Measurements from ENCODE around the gene ADAR. TPM values are rescaled to one million over a fixed set of nuclear protein-coding genes. Genes with fewer than 3 reads are reported as not detected.
A peak's percentile ranks its signal among the peaks of the same experiment; 100 is the strongest.

Gene ADAR
- total RNA-seq, 1 experiment from 2014 or later = 190 TPM

- POLR2A ChIA-PET = interaction anchor here (0.6 to 0.8 kb wide), 3 partner anchors 18 to 56 kb away, joined by 3 to 5 read pairs (median 5); no protein-coding TSS in a partner anchor
Observed at GRCh38 chr1:154608397-154609270, 648 bp upstream of the ADAR start.

GRCh38 chr1:154607106-154607608 is 829 bp downstream of the ADAR start:
- H3K27me3 Mint-ChIP-seq (ENCODE audit: insufficient read depth, unreplicated experiment) = no peaks in the 10 kb centered on the region
- POLR2A ChIA-PET = no interaction called here
- intact Hi-C loops (cut with micrococcal nuclease; ENCODE audit: unreplicated experiment) = no loop called here
- no peaks in the 10 kb centered on the region for H3K9me3 Mint-ChIP-seq (ENCODE audit: unreplicated experiment)
- peaks cover 30% of the 10 kb centered on the region for H3K4me1 Mint-ChIP-seq (ENCODE audit: low read depth, unreplicated experiment)
- peak overlapping the region; percentile 88 for H3K4me3 Mint-ChIP-seq (ENCODE audit: unreplicated experiment)
- H3K36me3 ChIP-seq (ENCODE audit: control insufficient read depth, insufficient read depth, low read length) = no peaks in the 10 kb centered on the region; the same call in 1 of the 2 replicates
- peaks cover 31% of the 10 kb centered on the region for H3K36me3 Mint-ChIP-seq (ENCODE audit: insufficient read depth, unreplicated experiment)
- peak overlapping the region; percentile 89 for H3K27ac Mint-ChIP-seq (ENCODE audit: unreplicated experiment)
- H3K4me3 ChIP-seq (ENCODE audit: low read depth, low read length) = peak overlapping the region; percentile 54
- H3K9me3 ChIP-seq = no peaks in the 10 kb centered on the region
- TF ChIP-seq CTCF (IDR thresholded peaks at IDR 0.05; ENCODE audit: insufficient read depth in 1 of 2, low read depth in 1 of 2, low read length in 1 of 2, severe bottlenecking in 1 of 2, unreplicated experiment in 1 of 2) = no peak
- peaks cover 7% of the 10 kb centered on the region for H3K4me1 ChIP-seq
- CTCF ChIA-PET = interaction anchor here (0.6 to 1.3 kb wide), 3 partner anchors 13 to 809 kb away, joined by 3 read pairs; partner anchors contain the start of gene ADAM15
- H3K27me3 ChIP-seq (replicated peaks; ENCODE audit: control insufficient read depth, insufficient read depth, low read length) = no peaks in the 10 kb centered on the region
- TSS peak; percentile 75 for BruUV-seq (replicated peaks)
- DNase-seq = peak in 1 of 2 experiments; percentile 40

More at GRCh38 chr1:154608397-154609270, 648 bp upstream of the ADAR start:
- Mint-ChIP-seq H3K27me3 (ENCODE audit: insufficient read depth, unreplicated experiment) (no peaks in the 10 kb centered on the region), H3K9me3 (ENCODE audit: unreplicated experiment) (no peaks in the 10 kb centered on the region), H3K4me1 (ENCODE audit: low read depth, unreplicated experiment) (peaks cover 30% of the 10 kb centered on the region), H3K27ac (ENCODE audit: unreplicated experiment) (peak overlapping the region; percentile 89), H3K36me3 (ENCODE audit: insufficient read depth, unreplicated experiment) (peaks cover 35% of the 10 kb centered on the region), H3K4me3 (ENCODE audit: unreplicated experiment) (peak overlapping the region; percentile 88)
- CTCF ChIA-PET = interaction anchor here (0.6 to 0.8 kb wide), 2 partner anchors 19 to 409 kb away, joined by 3 to 5 read pairs; no protein-coding TSS in a partner anchor
- Histone ChIP-seq H3K4me3 (ENCODE audit: low read depth, low read length) (peak overlapping the region; percentile 54), H3K9me3 (no peaks in the 10 kb centered on the region), H3K36me3 (ENCODE audit: control insufficient read depth, insufficient read depth, low read length) (no peaks in the 10 kb centered on the region; the same call in 1 of the 2 replicates), H3K27me3 (replicated peaks; ENCODE audit: control insufficient read depth, insufficient read depth, low read length) (no peaks in the 10 kb centered on the region), H3K4me1 (peaks cover 7% of the 10 kb centered on the region)
- no TSS peak for BruUV-seq (replicated peaks)
- DNase-seq = peak; percentile 59 to 62
- no peak for TF ChIP-seq CTCF (IDR thresholded peaks at IDR 0.05; ENCODE audit: insufficient read depth in 1 of 2, low read depth in 1 of 2, low read length in 1 of 2, severe bottlenecking in 1 of 2, unreplicated experiment in 1 of 2)
- intact Hi-C loops (cut with micrococcal nuclease; ENCODE audit: unreplicated experiment) = loop anchor here (1.0 kb wide), 1 partner anchor 50 kb away; the partner anchor contains the start of gene UBE2Q1

GRCh38 chr1:154605534-154605933 is 2.5 kb downstream of the ADAR start:
- no TSS peak for BruUV-seq (replicated peaks)
- no peak for DNase-seq
- Mint-ChIP-seq H3K4me1 (ENCODE audit: low read depth, unreplicated experiment) (peaks cover 30% of the 10 kb centered on the region), H3K9me3 (ENCODE audit: unreplicated experiment) (no peaks in the 10 kb centered on the region), H3K36me3 (ENCODE audit: insufficient read depth, unreplicated experiment) (peaks cover 48% of the 10 kb centered on the region), H3K27me3 (ENCODE audit: insufficient read depth, unreplicated experiment) (no peaks in the 10 kb centered on the region), H3K27ac (ENCODE audit: unreplicated experiment) (no peak overlapping the region), H3K4me3 (ENCODE audit: unreplicated experiment) (no peak overlapping the region)
- Histone ChIP-seq H3K36me3 (ENCODE audit: control insufficient read depth, insufficient read depth, low read length) (peaks cover 2% of the 10 kb centered on the region), H3K27me3 (replicated peaks; ENCODE audit: control insufficient read depth, insufficient read depth, low read length) (no peaks in the 10 kb centered on the region), H3K9me3 (no peaks in the 10 kb centered on the region), H3K4me3 (ENCODE audit: low read depth, low read length) (no peak overlapping the region), H3K4me1 (peaks cover 7% of the 10 kb centered on the region)
- intact Hi-C loops (cut with micrococcal nuclease; ENCODE audit: unreplicated experiment) = no loop called here
- ChIA-PET POLR2A (no interaction called here), CTCF (interaction anchor here (0.6 to 1.3 kb wide), 2 partner anchors 16 to 38 kb away, joined by 3 read pairs; partner anchors contain the start of gene CHRNB2)
- TF ChIP-seq CTCF (IDR thresholded peaks at IDR 0.05; ENCODE audit: insufficient read depth in 1 of 2, low read depth in 1 of 2, low read length in 1 of 2, severe bottlenecking in 1 of 2, unreplicated experiment in 1 of 2) = no peak
